ENCODE measurements around the gene URI1. TPM values are rescaled to one million over a fixed set of nuclear protein-coding genes. Genes with fewer than 3 reads are reported as not detected.
"Not testable (repeated sequence)": the region's sequence is repeated elsewhere in the genome, so short reads cannot be mapped to it uniquely, and the experiment has no call there.

URI1 gene
- polyA plus RNA-seq, 1 donor (not counting 4 experiments of a cell fraction or from before 2014, with no cell fraction given): 98.6 TPM

- Histone ChIP-seq H3K27me3 (ENCODE audit: control insufficient read depth, extremely low read depth, insufficient read depth, low read length) (no peaks in the 10 kb centered on the region), H3K4me3 (ENCODE audit: control insufficient read depth in 2 of 3, extremely low read depth in 1 of 3, insufficient read depth in 2 of 3, low read depth in 1 of 3, low read length in 3 of 3) (no peak overlapping the region), H3K36me3 (ENCODE audit: control insufficient read depth in 2 of 2, extremely low read depth in 1 of 2, insufficient read depth in 2 of 2, low read length in 2 of 2) (no peaks in the 10 kb centered on the region), H3K9ac (ENCODE audit: control insufficient read depth, extremely low read depth, insufficient read depth, low read length) (no peak overlapping the region), H4K20me1 (ENCODE audit: control insufficient read depth, extremely low read depth, insufficient read depth, low read length) (no peaks in the 10 kb centered on the region), H3K9me3 (ENCODE audit: control insufficient read depth, low read depth, low read length) (no peaks in the 10 kb centered on the region), H2AFZ (ENCODE audit: control insufficient read depth, low read length) (no peak overlapping the region), H3K79me2 (ENCODE audit: control insufficient read depth, insufficient read depth, low read length) (no peaks in the 10 kb centered on the region), H3K27ac (ENCODE audit: control insufficient read depth, insufficient read depth, low read length) (no peak overlapping the region), H3K4me1 (ENCODE audit: control insufficient read depth, extremely low read depth, insufficient read depth, low read length) (no peaks in the 10 kb centered on the region), H3K9me1 (ENCODE audit: control insufficient read depth, extremely low read depth, insufficient read depth, low read length) (no peaks in the 10 kb centered on the region), H3K4me2 (ENCODE audit: control insufficient read depth, extremely low read depth, insufficient read depth, low read depth, low read length) (no peak overlapping the region)
- dilution Hi-C loops (cut with MboI; ENCODE audit: extremely low pct_ligation_motif_present, low sequenced_read_pairs): no loop called here
- TF ChIP-seq CTCF (optimal IDR thresholded peaks at IDR 0.05 in 1 of 3, IDR thresholded peaks at IDR 0.05 in 1 of 3, conservative IDR thresholded peaks at IDR 0.05 in 1 of 3; ENCODE audit: extremely low read depth in 1 of 3, insufficient read depth in 2 of 3, low read length in 3 of 3): no peak
- no peak for TF ChIP-seq EZH2 (IDR thresholded peaks at IDR 0.05; ENCODE audit: low read length)
- FAIRE-seq: no peak
- no peak for DNase-seq (ENCODE audit: low read depth, low spot score)
These were observed 27.1 kb upstream of the URI1 start for GRCh38 chr19:29914933-29915332.

GRCh38 chr19:29915832-29916231, 26.2 kb upstream of the URI1 start:
- H3K79me2 ChIP-seq (ENCODE audit: control insufficient read depth, insufficient read depth, low read length); H3K36me3 ChIP-seq (ENCODE audit: control insufficient read depth in 2 of 2, extremely low read depth in 1 of 2, insufficient read depth in 2 of 2, low read length in 2 of 2); H3K9me1 ChIP-seq (ENCODE audit: control insufficient read depth, extremely low read depth, insufficient read depth, low read length); H4K20me1 ChIP-seq (ENCODE audit: control insufficient read depth, extremely low read depth, insufficient read depth, low read length); H3K4me3 ChIP-seq (ENCODE audit: control insufficient read depth in 2 of 3, extremely low read depth in 1 of 3, insufficient read depth in 2 of 3, low read depth in 1 of 3, low read length in 3 of 3); H3K27ac ChIP-seq (ENCODE audit: control insufficient read depth, insufficient read depth, low read length); H2AFZ ChIP-seq (ENCODE audit: control insufficient read depth, low read length); H3K9me3 ChIP-seq (ENCODE audit: control insufficient read depth, low read depth, low read length); H3K4me2 ChIP-seq (ENCODE audit: control insufficient read depth, extremely low read depth, insufficient read depth, low read depth, low read length); H3K9ac ChIP-seq (ENCODE audit: control insufficient read depth, extremely low read depth, insufficient read depth, low read length); FAIRE-seq; dilution Hi-C loops (cut with MboI; ENCODE audit: extremely low pct_ligation_motif_present, low sequenced_read_pairs); H3K27me3 ChIP-seq (ENCODE audit: control insufficient read depth, extremely low read depth, insufficient read depth, low read length); H3K4me1 ChIP-seq (ENCODE audit: control insufficient read depth, extremely low read depth, insufficient read depth, low read length); DNase-seq (ENCODE audit: low read depth, low spot score): not testable (repeated sequence)

GRCh38 chr19:29917911-29918310, 24.1 kb upstream of the URI1 start:
- Histone ChIP-seq H3K4me3 (ENCODE audit: control insufficient read depth in 2 of 3, extremely low read depth in 1 of 3, insufficient read depth in 2 of 3, low read depth in 1 of 3, low read length in 3 of 3) (no peak overlapping the region), H4K20me1 (ENCODE audit: control insufficient read depth, extremely low read depth, insufficient read depth, low read length) (no peaks in the 10 kb centered on the region), H3K4me2 (ENCODE audit: control insufficient read depth, extremely low read depth, insufficient read depth, low read depth, low read length) (no peak overlapping the region), H2AFZ (ENCODE audit: control insufficient read depth, low read length) (no peak overlapping the region), H3K9ac (ENCODE audit: control insufficient read depth, extremely low read depth, insufficient read depth, low read length) (no peak overlapping the region), H3K27ac (ENCODE audit: control insufficient read depth, insufficient read depth, low read length) (no peak overlapping the region), H3K79me2 (ENCODE audit: control insufficient read depth, insufficient read depth, low read length) (no peaks in the 10 kb centered on the region), H3K9me1 (ENCODE audit: control insufficient read depth, extremely low read depth, insufficient read depth, low read length) (no peaks in the 10 kb centered on the region), H3K27me3 (ENCODE audit: control insufficient read depth, extremely low read depth, insufficient read depth, low read length) (no peaks in the 10 kb centered on the region), H3K4me1 (ENCODE audit: control insufficient read depth, extremely low read depth, insufficient read depth, low read length) (no peaks in the 10 kb centered on the region), H3K9me3 (ENCODE audit: control insufficient read depth, low read depth, low read length) (no peaks in the 10 kb centered on the region), H3K36me3 (ENCODE audit: control insufficient read depth in 2 of 2, extremely low read depth in 1 of 2, insufficient read depth in 2 of 2, low read length in 2 of 2) (no peaks in the 10 kb centered on the region)
- dilution Hi-C loops (cut with MboI; ENCODE audit: extremely low pct_ligation_motif_present, low sequenced_read_pairs): no loop called here
- no peak for TF ChIP-seq CTCF (optimal IDR thresholded peaks at IDR 0.05 in 1 of 3, IDR thresholded peaks at IDR 0.05 in 1 of 3, conservative IDR thresholded peaks at IDR 0.05 in 1 of 3; ENCODE audit: extremely low read depth in 1 of 3, insufficient read depth in 2 of 3, low read length in 3 of 3)
- TF ChIP-seq EZH2 (IDR thresholded peaks at IDR 0.05; ENCODE audit: low read length): no peak
- no peak for FAIRE-seq
- DNase-seq (ENCODE audit: low read depth, low spot score): no peak

Data from keratinocyte (primary cell).